HEK293 (cell line): ENCODE data around the gene C14orf119.

Source experiments
- CTCF ChIA-PET: fragments of 350-600 bp; formaldehyde crosslinking; extraction: SDS; loops from one replicate; lab custom pipeline; 2021; ENCODE audit warnings: antibody characterized with exemption; lab: Yijun Ruan, JAX
- POLR2A ChIA-PET: fragments of 300-600 bp; formaldehyde crosslinking; extraction: SDS; loops from one replicate; lab custom pipeline; 2020; ENCODE audit warnings: antibody characterized with exemption, inconsistent platforms; lab: Yijun Ruan, JAX
- H3K27ac ChIP-seq: fragments of 200-500 bp; sonication (Bioruptor generic); 2 replicates; pipeline ENCODE4 v1.5.1; 2014; ENCODE audit warnings: low read depth, low read length, control low read depth, inconsistent platforms; ENCODE audit errors: extremely low read depth
- H3K36me3 ChIP-seq, 2 experiments: fragments of 200-500 bp in 1 of 2; sonication (Bioruptor generic) in 1 of 2; 1 replicate in 1 of 2; 2 replicates in 1 of 2; pipeline ENCODE4 v1.5.1; 2014 to 2017; ENCODE audit warnings: inconsistent platforms in 2 of 2, low read length in 2 of 2; ENCODE audit not compliant: control insufficient read depth in 2 of 2, insufficient read depth in 1 of 2
- H3K4me1 ChIP-seq: fragments of 200-500 bp; sonication (Bioruptor generic); 2 replicates; pipeline ENCODE4 v1.5.1; 2014; ENCODE audit warnings: mild to moderate bottlenecking, low read length, inconsistent platforms; ENCODE audit not compliant: control insufficient read depth, insufficient read depth
- H3K4me3 ChIP-seq: 2 replicates; pipeline ENCODE4 v1.5.1; 2011; ENCODE audit warnings: low read depth, mild to moderate bottlenecking, control low read depth, low read length, moderate library complexity
- H3K9me3 ChIP-seq: fragments of 200-500 bp; sonication (Bioruptor generic); 2 replicates; pipeline ENCODE4 v1.5.1; 2014; ENCODE audit warnings: low read depth, low read length, inconsistent platforms; ENCODE audit not compliant: control insufficient read depth, insufficient read depth
- MEIS1 ChIP-seq: sonication (generic); formaldehyde crosslinking; IDR thresholded peaks from 2 replicates; pipeline ENCODE4 v1.8.1; 2022; ENCODE audit warnings: missing genetic modification reagents, mild to moderate bottlenecking, borderline replicate concordance
- SCRT1 ChIP-seq: fragments of 450-650 bp; formaldehyde crosslinking; IDR thresholded peaks from 2 replicates; pipeline ENCODE4 v1.5.1; 2016; ENCODE audit warnings: missing biosample characterization, missing genetic modification characterization, borderline replicate concordance
- ZBTB20 ChIP-seq: fragments of 450-650 bp; formaldehyde crosslinking; IDR thresholded peaks from 2 replicates; pipeline ENCODE4 v1.5.1; 2016; ENCODE audit warnings: missing biosample characterization, missing genetic modification characterization
- ZIC2 ChIP-seq: fragments of 450-650 bp; formaldehyde crosslinking; IDR thresholded peaks from 2 replicates; pipeline ENCODE4 v1.5.1; 2016; ENCODE audit warnings: missing biosample characterization, missing genetic modification characterization
- ZNF138 ChIP-seq: fragments of 450-650 bp; formaldehyde crosslinking; IDR thresholded peaks from 2 replicates; pipeline ENCODE4 v1.5.1; 2016; ENCODE audit warnings: missing biosample characterization, missing genetic modification characterization, borderline replicate concordance
- ZNF157 ChIP-seq: fragments of 450-650 bp; formaldehyde crosslinking; IDR thresholded peaks from 2 replicates; pipeline ENCODE4 v1.5.1; 2016; ENCODE audit warnings: missing biosample characterization, missing genetic modification characterization
- ZNF223 ChIP-seq: fragments of 450-650 bp; formaldehyde crosslinking; IDR thresholded peaks from 2 replicates; pipeline ENCODE4 v1.5.1; 2016; ENCODE audit warnings: missing biosample characterization, missing genetic modification characterization
- ZNF302 ChIP-seq: fragments of 450-650 bp; formaldehyde crosslinking; IDR thresholded peaks from 2 replicates; pipeline ENCODE4 v1.5.1; 2016; ENCODE audit warnings: missing biosample characterization, missing genetic modification characterization, low read depth
- ZNF335 ChIP-seq: fragments of 450-650 bp; formaldehyde crosslinking; conservative IDR thresholded peaks from 2 replicates; pipeline ENCODE4 v1.5.1; 2016; ENCODE audit warnings: missing biosample characterization, missing genetic modification characterization
- ZNF561 ChIP-seq: fragments of 450-650 bp; IDR thresholded peaks from 2 replicates; pipeline ENCODE4 v1.5.1; 2018; ENCODE audit warnings: missing biosample characterization, missing genetic modification characterization, borderline replicate concordance
- ZNF600 ChIP-seq: fragments of 450-650 bp; formaldehyde crosslinking; IDR thresholded peaks from 2 replicates; pipeline ENCODE4 v1.5.1; 2016; ENCODE audit warnings: missing biosample characterization, missing genetic modification characterization
- ZNF629 ChIP-seq: fragments of 450-650 bp; formaldehyde crosslinking; IDR thresholded peaks from 2 replicates; pipeline ENCODE4 v1.5.1; 2017; ENCODE audit warnings: missing biosample characterization, missing genetic modification characterization
- TF ChIP-seq, protein P1 (sequence below): fragments of 450-650 bp; formaldehyde crosslinking; IDR thresholded peaks from 2 replicates; pipeline ENCODE4 v1.5.1; 2016; ENCODE audit warnings: missing biosample characterization, missing genetic modification characterization
- TF ChIP-seq, protein P2 (sequence below): fragments of 450-650 bp; formaldehyde crosslinking; IDR thresholded peaks from 2 replicates; pipeline ENCODE4 v1.5.1; 2017; ENCODE audit warnings: missing biosample characterization, missing genetic modification characterization
- TF ChIP-seq, protein P3 (sequence below): fragments of 450-650 bp; formaldehyde crosslinking; IDR thresholded peaks from 2 replicates; pipeline ENCODE4 v1.5.1; 2016; ENCODE audit warnings: missing biosample characterization, missing genetic modification characterization, low read depth
- TF ChIP-seq, protein P4 (sequence below): fragments of 450-650 bp; formaldehyde crosslinking; IDR thresholded peaks from 2 replicates; pipeline ENCODE4; 2016; ENCODE audit warnings: missing biosample characterization, missing genetic modification characterization

Gene C14orf119

DNA sequence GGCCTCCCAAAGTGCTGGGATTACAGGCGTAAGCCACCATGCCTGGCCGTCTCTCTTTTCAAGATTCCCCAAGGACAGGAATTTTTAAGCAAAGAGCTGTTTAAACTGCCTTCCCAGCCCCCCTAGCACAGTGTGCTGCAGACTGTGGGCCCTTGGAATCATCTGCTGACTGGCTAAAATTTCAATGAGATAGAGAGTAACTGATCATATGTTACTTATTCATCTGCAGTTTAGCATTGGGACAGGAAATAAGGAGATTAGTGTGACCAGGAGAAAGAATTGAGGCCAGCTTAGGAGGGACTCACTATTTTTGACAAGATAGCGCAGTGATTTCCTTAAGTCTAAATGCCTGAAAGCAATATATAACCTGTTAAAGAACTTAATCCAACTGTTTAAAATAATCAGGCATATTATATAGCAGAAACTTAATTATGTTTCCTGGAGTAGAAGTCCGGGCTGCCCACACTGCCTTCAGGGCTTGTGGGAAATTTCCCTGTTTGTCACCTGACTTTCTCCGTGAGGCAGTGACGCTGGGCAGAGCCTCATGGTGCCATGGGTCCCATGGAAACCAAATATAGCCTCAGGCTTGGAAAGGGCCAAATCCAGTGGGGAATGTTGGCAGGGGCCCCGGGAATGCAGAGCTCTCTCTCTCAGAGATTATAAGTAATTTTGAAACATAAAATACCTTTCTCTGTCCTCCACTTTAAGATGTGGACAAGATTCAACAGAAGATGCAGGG, 46.6 kb downstream of the C14orf119 start:
- no peak for TF ChIP-seq ZNF600 (tag by site-specific recombination)
- TF ChIP-seq, protein P1, sequence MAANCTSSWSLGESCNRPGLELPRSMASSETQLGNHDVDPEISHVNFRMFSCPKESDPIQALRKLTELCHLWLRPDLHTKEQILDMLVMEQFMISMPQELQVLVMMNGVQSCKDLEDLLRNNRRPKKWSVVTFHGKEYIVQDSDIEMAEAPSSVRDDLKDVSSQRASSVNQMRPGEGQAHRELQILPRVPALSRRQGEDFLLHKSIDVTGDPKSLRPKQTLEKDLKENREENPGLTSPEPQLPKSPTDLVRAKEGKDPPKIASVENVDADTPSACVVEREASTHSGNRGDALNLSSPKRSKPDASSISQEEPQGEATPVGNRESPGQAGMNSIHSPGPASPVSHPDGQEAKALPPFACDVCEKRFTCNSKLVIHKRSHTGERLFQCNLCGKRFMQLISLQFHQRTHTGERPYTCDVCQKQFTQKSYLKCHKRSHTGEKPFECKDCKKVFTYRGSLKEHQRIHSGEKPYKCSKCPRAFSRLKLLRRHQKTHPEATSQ (tag by site-specific recombination), result no peak
- 0 out of 2 replicates have a peak, but pooled peaks have one; percentile 8 for TF ChIP-seq ZIC2 (tag by site-specific recombination)
- TF ChIP-seq ZNF335 (tag by site-specific recombination), result peak; percentile 44; the same call in 1 of the 2 replicates
- TF ChIP-seq, protein P2, sequence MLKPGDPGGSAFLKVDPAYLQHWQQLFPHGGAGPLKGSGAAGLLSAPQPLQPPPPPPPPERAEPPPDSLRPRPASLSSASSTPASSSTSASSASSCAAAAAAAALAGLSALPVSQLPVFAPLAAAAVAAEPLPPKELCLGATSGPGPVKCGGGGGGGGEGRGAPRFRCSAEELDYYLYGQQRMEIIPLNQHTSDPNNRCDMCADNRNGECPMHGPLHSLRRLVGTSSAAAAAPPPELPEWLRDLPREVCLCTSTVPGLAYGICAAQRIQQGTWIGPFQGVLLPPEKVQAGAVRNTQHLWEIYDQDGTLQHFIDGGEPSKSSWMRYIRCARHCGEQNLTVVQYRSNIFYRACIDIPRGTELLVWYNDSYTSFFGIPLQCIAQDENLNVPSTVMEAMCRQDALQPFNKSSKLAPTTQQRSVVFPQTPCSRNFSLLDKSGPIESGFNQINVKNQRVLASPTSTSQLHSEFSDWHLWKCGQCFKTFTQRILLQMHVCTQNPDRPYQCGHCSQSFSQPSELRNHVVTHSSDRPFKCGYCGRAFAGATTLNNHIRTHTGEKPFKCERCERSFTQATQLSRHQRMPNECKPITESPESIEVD, result no peak
- TF ChIP-seq SCRT1 (tag by site-specific recombination), result no peak
- no peak for TF ChIP-seq ZNF629 (tag by site-specific recombination)
- TF ChIP-seq ZNF561 (tag by site-specific recombination), result no peak
- TF ChIP-seq, protein P3, sequence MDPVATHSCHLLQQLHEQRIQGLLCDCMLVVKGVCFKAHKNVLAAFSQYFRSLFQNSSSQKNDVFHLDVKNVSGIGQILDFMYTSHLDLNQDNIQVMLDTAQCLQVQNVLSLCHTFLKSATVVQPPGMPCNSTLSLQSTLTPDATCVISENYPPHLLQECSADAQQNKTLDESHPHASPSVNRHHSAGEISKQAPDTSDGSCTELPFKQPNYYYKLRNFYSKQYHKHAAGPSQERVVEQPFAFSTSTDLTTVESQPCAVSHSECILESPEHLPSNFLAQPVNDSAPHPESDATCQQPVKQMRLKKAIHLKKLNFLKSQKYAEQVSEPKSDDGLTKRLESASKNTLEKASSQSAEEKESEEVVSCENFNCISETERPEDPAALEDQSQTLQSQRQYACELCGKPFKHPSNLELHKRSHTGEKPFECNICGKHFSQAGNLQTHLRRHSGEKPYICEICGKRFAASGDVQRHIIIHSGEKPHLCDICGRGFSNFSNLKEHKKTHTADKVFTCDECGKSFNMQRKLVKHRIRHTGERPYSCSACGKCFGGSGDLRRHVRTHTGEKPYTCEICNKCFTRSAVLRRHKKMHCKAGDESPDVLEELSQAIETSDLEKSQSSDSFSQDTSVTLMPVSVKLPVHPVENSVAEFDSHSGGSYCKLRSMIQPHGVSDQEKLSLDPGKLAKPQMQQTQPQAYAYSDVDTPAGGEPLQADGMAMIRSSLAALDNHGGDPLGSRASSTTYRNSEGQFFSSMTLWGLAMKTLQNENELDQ, result no peak
- TF ChIP-seq ZNF302, result no peak
- TF ChIP-seq ZBTB20 (tag by site-specific recombination), result peak; percentile 93
- CTCF ChIA-PET, result interaction anchor here (0.9 to 3.2 kb wide), 5 partner anchors 17 to 147 kb away, joined by 3 to 19 read pairs (median 4); no protein-coding TSS in a partner anchor
- POLR2A ChIA-PET, result interaction anchor here (0.6 kb wide), 1 partner anchor 46 kb away, joined by 4 read pairs; no protein-coding TSS in a partner anchor
- Histone ChIP-seq H3K4me3 (no peak overlapping the region), H3K36me3 (peaks cover 0 to 10% of the 10 kb centered on the region in 2 experiments; a peak in 1 of 3 replicates), H3K4me1 (0 out of 2 replicates have a peak, but pooled peaks cover 2% of the 10 kb centered on the region), H3K9me3 (no peaks in the 10 kb centered on the region), H3K27ac (no peak overlapping the region)

DNA sequence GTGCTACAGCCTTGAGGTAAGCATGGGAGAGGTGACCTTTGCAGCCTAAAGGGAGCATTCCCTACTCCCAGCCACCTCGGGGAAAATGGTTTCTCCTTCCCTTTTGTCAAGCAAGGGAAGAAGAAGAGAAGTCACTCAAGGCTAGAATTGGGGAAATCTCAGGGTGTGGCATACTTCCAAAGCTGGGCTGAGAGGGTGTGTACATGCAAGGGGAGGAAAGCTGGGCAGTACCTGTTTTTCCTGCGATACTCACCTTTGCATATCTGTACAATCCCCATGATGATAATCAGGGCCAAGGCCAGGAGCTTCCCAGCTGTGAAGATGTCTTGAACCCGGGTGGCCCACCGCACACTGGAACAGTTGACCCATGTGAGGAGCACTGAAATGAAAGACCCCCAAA, 47.5 kb downstream of the C14orf119 start:
- Histone ChIP-seq H3K27ac (no peak overlapping the region), H3K4me1 (0 out of 2 replicates have a peak, but pooled peaks cover 2% of the 10 kb centered on the region), H3K9me3 (no peaks in the 10 kb centered on the region), H3K4me3 (no peak overlapping the region), H3K36me3 (peaks cover 0 to 10% of the 10 kb centered on the region in 2 experiments; a peak in 1 of 3 replicates)
- TF ChIP-seq MEIS1 (CRISPR knock-in tag) (no peak), ZNF138 (tag by site-specific recombination) (no peak), ZNF223 (tag by site-specific recombination) (no peak), ZNF157 (no peak)
- TF ChIP-seq, protein P4, sequence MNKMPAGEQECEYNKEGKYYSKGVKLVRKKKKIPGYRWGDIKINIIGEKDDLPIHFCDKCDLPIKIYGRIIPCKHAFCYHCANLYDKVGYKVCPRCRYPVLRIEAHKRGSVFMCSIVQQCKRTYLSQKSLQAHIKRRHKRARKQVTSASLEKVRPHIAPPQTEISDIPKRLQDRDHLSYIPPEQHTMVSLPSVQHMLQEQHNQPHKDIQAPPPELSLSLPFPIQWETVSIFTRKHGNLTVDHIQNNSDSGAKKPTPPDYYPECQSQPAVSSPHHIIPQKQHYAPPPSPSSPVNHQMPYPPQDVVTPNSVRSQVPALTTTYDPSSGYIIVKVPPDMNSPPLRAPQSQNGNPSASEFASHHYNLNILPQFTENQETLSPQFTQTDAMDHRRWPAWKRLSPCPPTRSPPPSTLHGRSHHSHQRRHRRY (tag by site-specific recombination), result no peak
- ChIA-PET CTCF (interaction anchor here (1.1 to 3.2 kb wide), 4 partner anchors 18 to 44 kb away, joined by 4 to 19 read pairs (median 12); no protein-coding TSS in a partner anchor), POLR2A (no interaction called here)
